Uterus (tissue), 4 donors: ENCODE results near the gene DHRS1. TPM values are rescaled to one million over a fixed set of nuclear protein-coding genes. Genes with fewer than 3 reads are reported as not detected.

Experiments used
- DNase-seq, 2 donors: peaks; one replicate each; pipeline ENCODE4 v3.0.0-alpha.2; 2019 to 2020
- H3K27ac ChIP-seq, 2 donors: fragments of 200-600 bp; sonication (generic); 1 replicate in 1 of 2; 2 replicates in 1 of 2; pipeline ENCODE4 v1.5.1; 2016 to 2018
- H3K27me3 ChIP-seq, 2 donors: fragments of 200-600 bp; sonication (generic); one replicate each; pipeline ENCODE4 v1.5.1; 2018 to 2019; ENCODE audit warnings: control low read depth in 1 of 2
- H3K36me3 ChIP-seq, 2 donors: fragments of 200-600 bp; sonication (generic); one replicate each; pipeline ENCODE4 v1.5.1; 2019; ENCODE audit warnings: control low read depth in 1 of 2
- H3K4me1 ChIP-seq, 2 donors: fragments of 200-600 bp; sonication (generic); one replicate each; pipeline ENCODE4 v1.5.1; 2018 to 2019; ENCODE audit warnings: control low read depth in 1 of 2
- H3K4me3 ChIP-seq, 2 donors: fragments of 200-600 bp; sonication (generic); 1 replicate in 1 of 2; 2 replicates in 1 of 2; pipeline ENCODE4 v1.5.1; 2018 to 2019; ENCODE audit warnings: mild to moderate bottlenecking in 1 of 2
- H3K9me3 ChIP-seq, 2 donors: fragments of 200-600 bp; sonication (generic); one replicate each; pipeline ENCODE4 v1.5.1; 2019; ENCODE audit warnings: control low read depth in 1 of 2
- CTCF ChIP-seq, 4 experiments: fragments of 200-600 bp in 2 of 4; fragments of 450-650 bp in 2 of 4; sonication (generic) in 2 of 4; IDR thresholded peaks; one replicate each; pipeline ENCODE4 v1.5.1; 2016 to 2019; ENCODE audit warnings: antibody characterized with exemption in 4 of 4, mild to moderate bottlenecking in 2 of 4, moderate library complexity in 1 of 4
- POLR2A ChIP-seq, 2 donors: fragments of 450-650 bp; IDR thresholded peaks; one replicate each; pipeline ENCODE4 v1.6.1; 2016; ENCODE audit warnings: antibody characterized with exemption in 2 of 2, mild to moderate bottlenecking in 1 of 2, moderate library complexity in 1 of 2
- intact Hi-C: fragments of 100-400 bp; cut with DNase I; formaldehyde crosslinking; loops from one replicate; pipeline ENCODE4 v1.15.1; 2023; ENCODE audit warnings: low total_unique reads
- total RNA-seq, 4 donors: library from RNA; depleted of rRNA in 3 of 4; stranded (reverse); fragments of >200 nt in 3 of 4; gene quantifications; one replicate each; pipeline versions ENCODE4 v1.1.0 to v1.2.4, GENCODE V29; 2014 to 2023
- donor health status: DM: yes; HTN: yes; CAD: no.

The DHRS1 gene
- total RNA-seq, 4 donors from 2014 or later: 17.0 to 52.4 (median 37.7) TPM

- Histone ChIP-seq H3K4me3 (no peak overlapping the region), H3K9me3 (no peaks in the 10 kb centered on the region), H3K27me3 (no peaks in the 10 kb centered on the region), H3K27ac (no peak overlapping the region), H3K36me3 (no peaks in the 10 kb centered on the region), H3K4me1 (no peaks in the 10 kb centered on the region)
- intact Hi-C loops: no loop called here
- no peak for DNase-seq
- TF ChIP-seq POLR2A (IDR thresholded peaks at IDR 0.05) (no peak), CTCF (IDR thresholded peaks at IDR 0.05) (no peak)
Observed at GRCh38 chr14:24342889-24343288, 43.3 kb upstream of the DHRS1 start.

- H3K4me3 ChIP-seq: no peak overlapping the region
- no peaks in the 10 kb centered on the region for H3K4me1 ChIP-seq
- no peak for DNase-seq
- H3K27me3 ChIP-seq: peaks cover 0 to 7% of the 10 kb centered on the region in 2 donors
- no peaks in the 10 kb centered on the region for H3K36me3 ChIP-seq
- intact Hi-C loops: no loop called here
- TF ChIP-seq CTCF (IDR thresholded peaks at IDR 0.05): no peak
- no peak for TF ChIP-seq POLR2A (IDR thresholded peaks at IDR 0.05)
- H3K27ac ChIP-seq: no peak overlapping the region
- no peaks in the 10 kb centered on the region for H3K9me3 ChIP-seq
Observed at GRCh38 chr14:24340606-24341005, 41.0 kb upstream of the DHRS1 start.

DNA sequence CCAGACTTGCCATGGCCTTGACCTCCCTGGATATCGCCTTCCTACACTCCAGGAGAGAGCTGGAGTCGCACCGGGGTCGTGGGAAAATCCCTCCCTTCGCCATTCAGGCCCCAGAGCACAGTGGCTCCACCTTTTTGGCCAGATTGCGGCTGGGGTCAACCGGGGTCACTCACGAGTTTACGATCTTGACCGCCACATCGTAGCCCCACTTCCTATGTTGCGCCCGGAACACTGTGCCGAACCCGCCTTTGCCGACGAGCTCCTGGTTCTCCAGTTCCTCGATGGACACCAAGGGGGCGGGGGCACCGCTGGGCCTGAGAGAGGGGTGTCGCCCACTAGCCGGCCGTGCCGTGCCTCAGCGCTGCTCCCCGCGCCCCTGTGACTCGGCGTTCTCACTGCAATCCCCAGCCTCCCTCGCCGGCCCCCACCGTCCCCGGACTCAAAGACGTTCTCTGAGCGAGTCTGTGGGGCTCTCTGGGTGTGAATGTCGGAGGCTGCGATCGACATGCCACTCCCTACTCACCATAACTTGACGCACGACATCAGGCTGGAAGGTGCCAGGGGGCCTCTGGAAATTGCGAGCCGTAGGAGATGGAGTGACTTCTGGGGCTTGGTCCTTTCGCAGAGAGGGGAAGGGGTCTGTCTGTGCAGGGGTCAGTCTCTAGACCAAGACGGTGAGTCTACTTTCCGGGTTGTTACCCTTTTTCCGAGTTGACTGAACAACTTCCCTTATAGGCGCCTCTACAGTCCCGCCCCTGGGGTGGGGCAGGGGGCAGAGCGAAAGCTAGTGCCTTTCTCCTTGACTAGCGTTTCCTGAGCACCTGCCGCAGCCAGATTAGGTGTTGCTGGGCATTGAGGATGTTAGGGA is 39.9 kb upstream of the DHRS1 start, which contains the start of gene RIPK3:
Gene RIPK3 (minus strand): TSS at position 708 of the 868 bp plus-strand sequence. CDS start 165 bp downstream, at position 543.
- Histone ChIP-seq H3K27ac (no peak within 1 kb of the TSS), H3K4me3 (peak within 1 kb of the TSS; percentile 18 to 31), H3K36me3 (no peaks in the 10 kb centered on the region), H3K27me3 (peaks cover 0 to 13% of the 10 kb centered on the region in 2 donors), H3K4me1 (peaks cover 0 to 2% of the 10 kb centered on the region in 2 donors), H3K9me3 (no peaks in the 10 kb centered on the region)
- DNase-seq: no peak
- intact Hi-C loops: loop anchor here (10.0 kb wide), 1 partner anchor 95 kb away; no protein-coding TSS in a partner anchor
- TF ChIP-seq CTCF (IDR thresholded peaks at IDR 0.05): no peak
- no peak for TF ChIP-seq POLR2A (IDR thresholded peaks at IDR 0.05)

DNA sequence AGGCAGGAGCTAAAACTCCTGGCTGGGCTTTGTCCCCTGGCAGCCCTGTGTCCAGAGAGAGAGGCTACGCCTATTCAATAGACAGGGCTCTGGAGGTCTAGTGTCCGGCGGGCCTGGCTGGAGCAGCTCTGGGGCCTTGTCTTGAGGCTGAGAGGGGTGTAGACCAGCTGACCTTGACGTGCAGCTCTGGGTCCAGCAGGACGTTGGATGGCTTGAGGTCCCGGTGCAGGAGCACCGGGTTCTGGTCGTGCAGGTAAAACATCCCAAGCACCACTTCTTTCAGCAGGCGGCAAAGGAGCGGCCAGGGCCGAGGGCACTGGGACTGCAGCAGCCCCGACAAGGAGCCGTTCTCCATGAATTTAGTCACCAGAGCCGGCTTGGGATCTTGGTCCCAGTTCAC is 39.3 kb upstream of the DHRS1 start:
- H3K4me3 ChIP-seq: peak overlapping the region; percentile 18 to 31
- H3K9me3 ChIP-seq: no peaks in the 10 kb centered on the region
- peaks cover 0 to 20% of the 10 kb centered on the region in 2 donors for H3K27me3 ChIP-seq
- no peak overlapping the region for H3K27ac ChIP-seq
- peaks cover 0 to 8% of the 10 kb centered on the region in 2 donors for H3K4me1 ChIP-seq
- H3K36me3 ChIP-seq: no peaks in the 10 kb centered on the region
- intact Hi-C loops: loop anchor here (10.0 kb wide), 1 partner anchor 96 kb away; no protein-coding TSS in a partner anchor
- TF ChIP-seq POLR2A (IDR thresholded peaks at IDR 0.05) (no peak), CTCF (IDR thresholded peaks at IDR 0.05) (no peak)
- no peak for DNase-seq

DNA sequence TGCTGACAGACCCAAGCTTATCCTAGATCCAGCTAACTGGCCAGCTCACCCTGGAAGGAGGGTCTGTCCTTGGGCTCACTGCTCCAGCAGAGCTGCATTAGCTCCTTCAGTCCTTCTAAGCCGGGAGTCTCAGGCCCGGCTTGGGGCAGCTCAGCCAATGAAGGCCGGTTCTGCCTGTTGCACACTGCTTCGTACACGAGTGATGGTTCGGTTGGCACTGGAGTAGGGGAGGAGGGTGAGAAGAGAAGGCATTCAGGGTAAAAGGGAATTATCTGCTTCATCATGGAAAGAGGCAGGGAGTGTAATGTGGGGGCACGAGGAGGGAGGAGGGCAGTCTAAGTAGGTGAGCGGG is 38.2 kb upstream of the DHRS1 start:
- TF ChIP-seq POLR2A (IDR thresholded peaks at IDR 0.05) (no peak), CTCF (IDR thresholded peaks at IDR 0.05) (no peak)
- Histone ChIP-seq H3K27me3 (peaks cover 0 to 22% of the 10 kb centered on the region in 2 donors), H3K9me3 (no peaks in the 10 kb centered on the region), H3K36me3 (no peaks in the 10 kb centered on the region), H3K4me3 (no peak overlapping the region), H3K27ac (no peak overlapping the region), H3K4me1 (peaks cover 0 to 9% of the 10 kb centered on the region in 2 donors)
- intact Hi-C loops: loop anchor here (10.0 kb wide), 1 partner anchor 97 kb away; no protein-coding TSS in a partner anchor
- DNase-seq: no peak
